ENCODE data around the gene MPZL1. TPM values are rescaled to one million over a fixed set of nuclear protein-coding genes. Genes with fewer than 3 reads are reported as not detected.

Gene MPZL1
- total and polyA plus RNA-seq, 2 of the 8 experiments (the other 6 are each of a cell fraction or from before 2014, with no cell fraction given): 37.8 to 120 TPM

DNA sequence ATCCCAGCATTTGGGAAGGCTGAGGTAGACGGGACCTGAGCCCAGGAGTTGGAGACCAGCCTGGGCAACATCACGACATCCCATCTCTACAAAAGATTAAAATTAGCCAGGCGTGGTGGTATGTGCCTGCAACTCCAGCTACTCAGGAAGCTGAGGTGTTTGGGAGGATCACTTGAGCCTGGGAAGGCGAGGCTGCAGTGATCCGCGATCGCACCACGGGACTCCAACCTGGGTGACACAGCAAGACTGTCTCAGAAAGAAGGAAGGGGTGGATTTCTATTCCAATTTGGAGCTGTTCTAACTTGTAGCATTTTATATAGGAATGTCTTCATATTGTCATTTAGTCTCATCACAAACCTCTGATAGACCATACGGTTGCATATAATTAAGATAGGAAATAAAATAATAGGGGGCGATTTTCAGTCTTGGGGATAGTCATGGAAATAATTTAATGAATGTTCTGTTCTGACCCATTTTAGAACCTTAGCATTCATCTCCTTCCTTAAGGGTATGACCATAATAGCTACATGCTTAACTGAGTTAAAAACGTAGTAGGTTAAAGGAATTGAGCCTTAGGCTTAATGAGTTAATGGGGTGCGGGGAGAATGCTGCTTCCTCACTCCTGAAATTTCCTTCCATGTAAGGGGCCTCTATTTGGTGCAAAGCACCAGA lies 99.0 kb downstream of the MPZL1 start:
- Histone ChIP-seq H2AK5ac (ENCODE audit: low read depth, low read length) (no peak overlapping the region; the same call in 1 of the 2 replicates), H3K23ac (ENCODE audit: insufficient read length) (no peak overlapping the region), H2BK5ac (ENCODE audit: low read depth, low read length) (no peak overlapping the region), H4K8ac (ENCODE audit: extremely low read depth, insufficient read depth, low read length) (no peak overlapping the region), H3K27ac (ENCODE audit: low read depth, low read length) (no peak overlapping the region), H3K18ac (ENCODE audit: extremely low read depth, low read length) (no peak overlapping the region), H3K4me2 (ENCODE audit: insufficient read depth in 1 of 2, low read depth in 2 of 2, low read length in 2 of 2) (0 out of 4 replicates have a peak overlapping the region, but pooled peaks of 1 of the 2 experiments have one; percentile 10), H4K91ac (replicated peaks; ENCODE audit: insufficient read length, low read length) (no peak overlapping the region), H4K20me1 (replicated peaks in 1 of 2; ENCODE audit: control insufficient read depth in 1 of 2, insufficient read depth in 2 of 2, low read length in 2 of 2) (no peaks in the 10 kb centered on the region), H2BK120ac (replicated peaks; ENCODE audit: low read depth, low read length) (peak overlapping the region; percentile 28), H3K4me1 (replicated peaks in 1 of 4; ENCODE audit: control insufficient read depth in 3 of 4, insufficient read depth in 4 of 4, low read length in 3 of 4) (peaks cover 0 to 8% (median 4%) of the 10 kb centered on the region in 4 experiments; a peak in 5 of 7 replicates), H3K14ac (ENCODE audit: insufficient read length) (no peak overlapping the region), H3K56ac (replicated peaks; ENCODE audit: insufficient read length, low read depth, low read length) (no peak overlapping the region), H2BK12ac (ENCODE audit: low read depth, low read length) (no peak overlapping the region), H3K23me2 (ENCODE audit: low read depth, low read length) (no peaks in the 10 kb centered on the region), H2BK15ac (ENCODE audit: low read length) (no peak overlapping the region), H3K36me3 (ENCODE audit: control insufficient read depth in 2 of 4, insufficient read depth in 4 of 4, low read length in 3 of 4) (no peaks in the 10 kb centered on the region), H3K9me3 (ENCODE audit: insufficient read depth in 2 of 2, low read depth in 1 of 2, low read length in 1 of 2) (no peaks in the 10 kb centered on the region), H3K79me2 (ENCODE audit: control insufficient read depth in 1 of 2, insufficient read depth in 2 of 2, low read length in 2 of 2) (no peaks in the 10 kb centered on the region), H3K4me3 (ENCODE audit: extremely low read depth in 1 of 4, insufficient read depth in 2 of 4, low read depth in 3 of 4, low read length in 4 of 4) (peak overlapping the region in 1 of 4 experiments; percentile 48; a peak in 1 of 8 replicates), H2BK20ac (ENCODE audit: low read length) (no peak overlapping the region), H4K5ac (ENCODE audit: insufficient read length, low read depth, low read length) (no peak overlapping the region), H3K4ac (replicated peaks; ENCODE audit: insufficient read length, low read depth, low read length) (no peak overlapping the region), H2AFZ (ENCODE audit: low read length) (no peak overlapping the region), H3K79me1 (ENCODE audit: low read depth, low read length) (no peaks in the 10 kb centered on the region), H3K9ac (replicated peaks in 1 of 4; ENCODE audit: extremely low read depth in 1 of 4, low read depth in 3 of 4, low read length in 3 of 4) (no peak overlapping the region), H3K27me3 (replicated peaks in 1 of 4; ENCODE audit: control insufficient read depth in 3 of 4, extremely low read depth in 1 of 4, insufficient read depth in 3 of 4, low read length in 3 of 4) (no peaks in the 10 kb centered on the region)
- ChIA-PET CTCF (ENCODE audit: partially characterized antibody) (no interaction called here), POLR2A (ENCODE audit: partially characterized antibody) (interaction anchor here (0.8 kb wide), 1 partner anchor 9 kb away, joined by 3 read pairs; no protein-coding TSS in a partner anchor)
- 72% methylated on average over 12 of the region's 12 CpGs; no CpG with 5 or more reads in 1 of the 2 experiments for WGBS, 2 experiments (ENCODE audit: extremely low coverage in 1 of 2, insufficient coverage in 1 of 2, insufficient read length in 1 of 2, insufficient replicate concordance in 2 of 2, low coverage in 1 of 2, low lambda C conversion rate in 2 of 2, missing lambda C conversion rate in 1 of 2)
- DNase-seq (ENCODE audit: low read depth in 1 of 2, low spot score in 2 of 2): no peak
- FAIRE-seq: no peak
- TF ChIP-seq KDM5A (IDR thresholded peaks at IDR 0.05; ENCODE audit: low read length) (no peak), RFX5 (IDR thresholded peaks at IDR 0.05; ENCODE audit: borderline replicate concordance, low read depth, low read length) (no peak), BACH1 (IDR thresholded peaks at IDR 0.05; ENCODE audit: low read length) (no peak), POLR2AphosphoS5 (IDR thresholded peaks at IDR 0.05; ENCODE audit: low read depth, low read length) (no peak), TAF1 (IDR thresholded peaks at IDR 0.05; ENCODE audit: low read depth, low read length) (no peak), RBBP5 (IDR thresholded peaks at IDR 0.05; ENCODE audit: borderline replicate concordance, low read depth, low read length) (no peak), TEAD4 (IDR thresholded peaks at IDR 0.05; ENCODE audit: low read depth, low read length) (no peak), CBX8 (IDR thresholded peaks at IDR 0.05; ENCODE audit: borderline replicate concordance, low read depth, low read length) (no peak), KDM4A (IDR thresholded peaks at IDR 0.05; ENCODE audit: low read depth, low read length, severe bottlenecking) (no peak), FOSL1 (IDR thresholded peaks at IDR 0.05; ENCODE audit: insufficient read depth, low read depth, low read length) (no peak), SP4 (IDR thresholded peaks at IDR 0.05; ENCODE audit: low read length) (no peak), CEBPB (IDR thresholded peaks at IDR 0.05; ENCODE audit: low read depth, low read length) (no peak)
- TF ChIP-seq, protein P1, sequence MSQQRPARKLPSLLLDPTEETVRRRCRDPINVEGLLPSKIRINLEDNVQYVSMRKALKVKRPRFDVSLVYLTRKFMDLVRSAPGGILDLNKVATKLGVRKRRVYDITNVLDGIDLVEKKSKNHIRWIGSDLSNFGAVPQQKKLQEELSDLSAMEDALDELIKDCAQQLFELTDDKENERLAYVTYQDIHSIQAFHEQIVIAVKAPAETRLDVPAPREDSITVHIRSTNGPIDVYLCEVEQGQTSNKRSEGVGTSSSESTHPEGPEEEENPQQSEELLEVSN (IDR thresholded peaks at IDR 0.05): no peak
